ENCODE measurements around the gene FNDC8. TPM values are rescaled to one million over a fixed set of nuclear protein-coding genes. Genes with fewer than 3 reads are reported as not detected.

Gene FNDC8
- total RNA-seq, 1 experiment from 2014 or later = not detected

- intact Hi-C loops (cut with micrococcal nuclease; ENCODE audit: unreplicated experiment) = no loop called here
- no peak for DNase-seq
- no TSS peak for BruUV-seq (replicated peaks)
- no peak overlapping the region for H3K4me3 Mint-ChIP-seq (ENCODE audit: low read depth, unreplicated experiment)
- no peak for TF ChIP-seq CTCF (IDR thresholded peaks at IDR 0.05; ENCODE audit: unreplicated experiment)
- peaks cover 44% of the 10 kb centered on the region for H3K4me1 Mint-ChIP-seq (ENCODE audit: low read depth, unreplicated experiment)
- H3K27ac Mint-ChIP-seq (ENCODE audit: unreplicated experiment) = no peak overlapping the region
- H3K27me3 Mint-ChIP-seq (ENCODE audit: unreplicated experiment) = no peaks in the 10 kb centered on the region
- H3K36me3 Mint-ChIP-seq (ENCODE audit: insufficient read depth, unreplicated experiment) = no peaks in the 10 kb centered on the region
- no peaks in the 10 kb centered on the region for H3K9me3 Mint-ChIP-seq (ENCODE audit: low read depth, unreplicated experiment)
- CTCF ChIA-PET = interaction anchor here (1.4 kb wide), 1 partner anchor 13 kb away, joined by 3 read pairs; the partner anchor contains the start of gene RFFL
Observed at GRCh38 chr17:35076874-35077273, 44.5 kb upstream of the FNDC8 start.

GRCh38 chr17:35079547-35080423 lies 41.6 kb upstream of the FNDC8 start:
- no peaks in the 10 kb centered on the region for H3K27me3 Mint-ChIP-seq (ENCODE audit: unreplicated experiment)
- TF ChIP-seq CTCF (IDR thresholded peaks at IDR 0.05; ENCODE audit: unreplicated experiment) = no peak
- intact Hi-C loops (cut with micrococcal nuclease; ENCODE audit: unreplicated experiment) = no loop called here
- peaks cover 18% of the 10 kb centered on the region for H3K36me3 Mint-ChIP-seq (ENCODE audit: insufficient read depth, unreplicated experiment)
- no peak overlapping the region for H3K4me3 Mint-ChIP-seq (ENCODE audit: low read depth, unreplicated experiment)
- BruUV-seq (replicated peaks) = no TSS peak
- no peak for DNase-seq
- CTCF ChIA-PET = no interaction called here
- H3K4me1 Mint-ChIP-seq (ENCODE audit: low read depth, unreplicated experiment) = peaks cover 59% of the 10 kb centered on the region
- no peak overlapping the region for H3K27ac Mint-ChIP-seq (ENCODE audit: unreplicated experiment)
- H3K9me3 Mint-ChIP-seq (ENCODE audit: low read depth, unreplicated experiment) = no peaks in the 10 kb centered on the region

DNA sequence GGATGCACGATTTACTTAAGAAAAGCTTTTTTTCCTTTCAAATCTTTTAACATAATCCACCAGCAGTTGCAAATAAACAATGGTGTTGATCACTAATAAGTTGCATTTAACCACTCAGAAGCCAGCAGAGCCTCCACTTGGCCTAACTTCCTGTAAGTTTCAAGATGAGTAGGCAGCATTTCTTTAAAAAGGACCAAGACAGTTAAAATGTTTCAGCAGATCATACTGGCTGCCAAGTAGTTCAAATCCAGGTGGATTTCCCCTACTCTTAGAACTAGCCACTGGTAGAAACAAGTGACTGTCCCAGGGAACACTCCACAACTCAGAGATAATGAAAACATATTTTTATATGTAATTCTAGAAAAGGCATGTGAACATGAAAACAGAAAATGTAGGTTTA lies 40.9 kb upstream of the FNDC8 start:
- no peak overlapping the region for H3K4me3 Mint-ChIP-seq (ENCODE audit: low read depth, unreplicated experiment)
- intact Hi-C loops (cut with micrococcal nuclease; ENCODE audit: unreplicated experiment) = no loop called here
- no peaks in the 10 kb centered on the region for H3K27me3 Mint-ChIP-seq (ENCODE audit: unreplicated experiment)
- H3K36me3 Mint-ChIP-seq (ENCODE audit: insufficient read depth, unreplicated experiment) = peaks cover 26% of the 10 kb centered on the region
- H3K4me1 Mint-ChIP-seq (ENCODE audit: low read depth, unreplicated experiment) = peaks cover 54% of the 10 kb centered on the region
- no TSS peak for BruUV-seq (replicated peaks)
- CTCF ChIA-PET = no interaction called here
- TF ChIP-seq CTCF (IDR thresholded peaks at IDR 0.05; ENCODE audit: unreplicated experiment) = no peak
- DNase-seq = no peak
- no peaks in the 10 kb centered on the region for H3K9me3 Mint-ChIP-seq (ENCODE audit: low read depth, unreplicated experiment)
- H3K27ac Mint-ChIP-seq (ENCODE audit: unreplicated experiment) = no peak overlapping the region

DNA sequence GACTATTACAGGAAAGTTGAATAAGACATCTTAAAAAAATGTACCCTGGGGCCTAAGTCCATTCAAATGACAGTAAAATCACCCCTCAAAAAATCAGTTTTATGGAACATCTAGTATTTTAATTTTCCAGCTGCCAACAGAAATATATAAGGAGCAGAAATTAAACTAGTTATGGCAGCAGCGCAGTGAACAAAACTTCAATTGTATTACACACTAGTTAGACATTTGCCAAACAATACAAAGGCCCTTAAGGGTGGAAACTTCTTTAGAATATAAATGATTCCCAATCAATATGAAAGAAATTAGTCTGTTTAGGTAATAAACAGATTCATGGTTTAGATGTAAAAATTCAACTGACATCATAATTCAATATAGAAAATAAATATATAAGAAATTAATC lies 39.8 kb upstream of the FNDC8 start:
- CTCF ChIA-PET = interaction anchor here (1.0 kb wide), 1 partner anchor 14 kb away, joined by 4 read pairs; no protein-coding TSS in a partner anchor
- H3K4me1 Mint-ChIP-seq (ENCODE audit: low read depth, unreplicated experiment) = peaks cover 61% of the 10 kb centered on the region
- peak overlapping the region; percentile 60 for H3K27ac Mint-ChIP-seq (ENCODE audit: unreplicated experiment)
- H3K9me3 Mint-ChIP-seq (ENCODE audit: low read depth, unreplicated experiment) = no peaks in the 10 kb centered on the region
- no peak for TF ChIP-seq CTCF (IDR thresholded peaks at IDR 0.05; ENCODE audit: unreplicated experiment)
- peaks cover 34% of the 10 kb centered on the region for H3K36me3 Mint-ChIP-seq (ENCODE audit: insufficient read depth, unreplicated experiment)
- H3K27me3 Mint-ChIP-seq (ENCODE audit: unreplicated experiment) = no peaks in the 10 kb centered on the region
- peak overlapping the region; percentile 22 for H3K4me3 Mint-ChIP-seq (ENCODE audit: low read depth, unreplicated experiment)
- no TSS peak for BruUV-seq (replicated peaks)
- intact Hi-C loops (cut with micrococcal nuclease; ENCODE audit: unreplicated experiment) = loop anchor here (1.0 kb wide), 1 partner anchor 7 kb away; no protein-coding TSS in a partner anchor
- DNase-seq = no peak
